ENCODE measurements around the gene IVD.

GRCh38 chr15:40435023-40435709, 29.6 kb downstream of the IVD start:
- no peak for TF ChIP-seq RAD21 (IDR thresholded peaks at IDR 0.05 in 1 of 2, conservative IDR thresholded peaks at IDR 0.05 in 1 of 2; ENCODE audit: low read depth in 2 of 2, low read length in 2 of 2)
- TF ChIP-seq HDAC2 (IDR thresholded peaks at IDR 0.05; ENCODE audit: borderline replicate concordance in 1 of 2, low read depth in 2 of 2, low read length in 2 of 2): no peak
- TF ChIP-seq YY1 (IDR thresholded peaks at IDR 0.05; ENCODE audit: low read depth, low read length): no peak
- no peak for TF ChIP-seq CTCF (IDR thresholded peaks at IDR 0.05; ENCODE audit: control extremely low read depth in 1 of 3, insufficient read depth in 1 of 3, low read depth in 1 of 3, low read length in 3 of 3)
- no peak for TF ChIP-seq USF2 (IDR thresholded peaks at IDR 0.05; ENCODE audit: low read length)
- TF ChIP-seq EP300 (IDR thresholded peaks at IDR 0.05; ENCODE audit: borderline replicate concordance in 1 of 2, low read depth in 2 of 2, low read length in 2 of 2): no peak
- TF ChIP-seq EZH2 (IDR thresholded peaks at IDR 0.05; ENCODE audit: low read depth, low read length, severe bottlenecking): no peak
- TF ChIP-seq ASH2L (IDR thresholded peaks at IDR 0.05; ENCODE audit: low read length): no peak
- no peak for TF ChIP-seq POLR2A (IDR thresholded peaks at IDR 0.05; ENCODE audit: control extremely low read depth in 1 of 2, low read depth in 2 of 2, low read length in 2 of 2)
- no peak for TF ChIP-seq SP2 (IDR thresholded peaks at IDR 0.05; ENCODE audit: low read length)
- TF ChIP-seq RNF2 (IDR thresholded peaks at IDR 0.05; ENCODE audit: borderline replicate concordance, low read depth, low read length, missing control alignments, poor library complexity, severe bottlenecking): no peak
- no peak for TF ChIP-seq CEBPB (IDR thresholded peaks at IDR 0.05; ENCODE audit: low read depth, low read length)
